Ovary (tissue), 3 donors: Measurements from ENCODE around the gene SERPINB2.

Experiments used
- CTCF ChIP-seq, 3 donors: fragments of 450-650 bp in 2 of 3; fragments of 200-600 bp in 1 of 3; IDR thresholded peaks; one replicate each; pipeline versions ENCODE4 v1.5.1 to v1.8.0; 2016 to 2022; ENCODE audit warnings: antibody characterized with exemption in 3 of 3, mild to moderate bottlenecking in 1 of 3
- EP300 ChIP-seq: sonication (generic); formaldehyde crosslinking; IDR thresholded peaks from one replicate; pipeline ENCODE4 v1.6.1; 2017; ENCODE audit warnings: antibody characterized with exemption
- POLR2A ChIP-seq: fragments of 450-650 bp; IDR thresholded peaks from one replicate; pipeline ENCODE4 v1.6.1; 2017; ENCODE audit warnings: antibody characterized with exemption, mild to moderate bottlenecking, moderate library complexity
- donor health status: DM: no; HTN: no; CAD: no.

DNA sequence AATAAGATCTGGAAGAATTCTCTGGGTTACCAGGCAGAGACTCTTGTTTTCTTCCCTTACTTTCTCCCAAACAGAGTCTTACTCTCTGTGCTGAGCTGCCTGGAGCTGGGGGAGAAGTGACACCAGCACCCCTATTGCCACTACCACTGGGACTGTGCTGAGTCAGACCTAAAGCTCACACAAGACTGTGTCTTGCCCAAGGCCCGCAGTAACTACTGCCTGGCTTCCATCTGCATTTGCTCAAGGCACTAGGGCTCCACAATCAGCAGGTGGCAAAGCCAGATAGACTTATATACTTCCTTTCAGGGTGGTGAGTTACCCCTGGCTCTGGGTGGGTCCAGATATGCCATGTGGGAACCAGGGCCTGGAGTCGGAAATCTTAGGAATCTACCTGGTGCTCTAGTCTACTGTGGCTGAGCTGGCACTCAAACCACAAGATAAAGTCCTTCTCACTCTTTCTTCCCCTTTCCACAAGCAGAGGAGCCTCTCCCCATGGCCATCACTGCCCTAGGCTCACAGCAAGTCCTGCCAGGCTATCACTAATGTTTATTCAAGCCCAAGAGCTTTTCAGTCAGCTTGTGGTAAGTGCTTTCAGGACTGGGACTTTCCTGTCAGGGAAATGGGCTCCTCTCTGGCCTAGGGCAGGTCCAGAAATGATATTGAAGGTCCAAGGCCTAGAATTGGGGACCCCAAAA, 27.6 kb upstream of the SERPINB2 start:
- TF ChIP-seq CTCF (IDR thresholded peaks at IDR 0.05) (no peak), POLR2A (no peak), EP300 (no peak)
